K562 treated with DMSO at 1 percent for 48 hours (cell line): ENCODE data around the gene FGF2. TPM values are rescaled to one million over a fixed set of nuclear protein-coding genes. Genes with fewer than 3 reads are reported as not detected.

Source experiments
- total RNA-seq: library from RNA; unstranded; fragments of 300-600 nt; gene quantifications from 2 replicates; pipeline ENCODE4 v1.2.3, GENCODE V29; 2022; ENCODE audit warnings: low replicate concordance; ENCODE audit errors: extremely low read depth

The FGF2 gene
- total RNA-seq, result not detected in 2 replicates

DNA sequence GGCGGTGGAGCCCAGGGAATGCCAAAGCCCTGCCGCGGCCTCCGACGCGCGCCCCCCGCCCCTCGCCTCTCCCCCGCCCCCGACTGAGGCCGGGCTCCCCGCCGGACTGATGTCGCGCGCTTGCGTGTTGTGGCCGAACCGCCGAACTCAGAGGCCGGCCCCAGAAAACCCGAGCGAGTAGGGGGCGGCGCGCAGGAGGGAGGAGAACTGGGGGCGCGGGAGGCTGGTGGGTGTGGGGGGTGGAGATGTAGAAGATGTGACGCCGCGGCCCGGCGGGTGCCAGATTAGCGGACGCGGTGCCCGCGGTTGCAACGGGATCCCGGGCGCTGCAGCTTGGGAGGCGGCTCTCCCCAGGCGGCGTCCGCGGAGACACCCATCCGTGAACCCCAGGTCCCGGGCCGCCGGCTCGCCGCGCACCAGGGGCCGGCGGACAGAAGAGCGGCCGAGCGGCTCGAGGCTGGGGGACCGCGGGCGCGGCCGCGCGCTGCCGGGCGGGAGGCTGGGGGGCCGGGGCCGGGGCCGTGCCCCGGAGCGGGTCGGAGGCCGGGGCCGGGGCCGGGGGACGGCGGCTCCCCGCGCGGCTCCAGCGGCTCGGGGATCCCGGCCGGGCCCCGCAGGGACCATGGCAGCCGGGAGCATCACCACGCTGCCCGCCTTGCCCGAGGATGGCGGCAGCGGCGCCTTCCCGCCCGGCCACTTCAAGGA, at the start of gene FGF2:
TSS of gene FGF2 (plus strand) at position 279 of the 705 bp plus-strand sequence. CDS start at position 623, 344 bp downstream.

DNA sequence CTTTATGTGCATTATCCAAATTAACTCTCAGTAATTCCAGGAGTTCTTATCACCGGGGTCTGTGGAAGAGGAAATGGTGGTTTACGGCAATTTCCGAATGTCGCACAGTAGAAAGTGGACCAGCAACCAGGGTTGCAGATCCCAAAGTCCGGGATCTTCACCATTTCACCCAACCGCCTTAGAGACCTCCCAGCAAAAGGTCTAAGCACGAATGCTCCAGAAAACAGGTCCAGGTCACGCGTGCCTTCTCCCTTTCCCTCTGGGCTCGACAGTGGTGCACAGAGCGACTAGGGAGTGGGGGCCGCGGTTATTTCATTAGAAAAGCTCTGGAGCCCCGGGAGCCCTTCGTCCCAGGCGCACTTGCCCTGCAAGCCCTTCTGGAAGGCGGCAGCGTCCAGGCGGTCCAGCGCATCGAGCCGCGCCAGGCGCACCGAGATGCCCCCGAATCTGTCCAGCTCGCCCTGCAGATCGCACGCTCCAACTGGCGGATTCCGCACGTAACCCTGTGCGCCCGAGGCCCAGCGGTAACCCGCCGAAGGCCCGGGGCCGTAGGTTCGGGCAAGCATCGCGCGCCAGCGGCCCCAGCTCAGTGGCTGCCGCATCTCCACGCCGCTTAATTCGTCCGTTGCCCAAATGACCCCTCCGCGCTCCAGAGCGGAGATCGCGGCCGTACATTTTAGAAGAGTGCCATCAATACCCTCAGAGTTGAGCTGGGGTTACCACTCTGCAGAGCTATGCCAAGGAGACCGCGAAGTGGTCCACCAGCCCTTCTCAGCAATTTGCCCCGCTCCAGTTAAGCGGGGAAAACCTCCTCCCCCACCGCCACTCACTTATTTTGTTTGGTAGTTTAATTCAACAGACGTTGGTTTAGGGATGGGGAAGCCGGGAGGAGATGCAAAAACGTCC, 95.6 kb downstream of the FGF2 start, which contains the start of gene NUDT6:
TSS of gene NUDT6 (minus strand) at position 627 of the 906 bp plus-strand sequence. CDS start at position 602, 25 bp downstream.

Other genes with a start within 250 kb of the FGF2 start
- gene IL21, start 205.8 kb upstream of the FGF2 start, total RNA-seq, result not detected in 2 replicates
- not detected in 2 replicates for gene BBS12, start 94.1 kb upstream of the FGF2 start, total RNA-seq
- not detected in 2 replicates for gene NUDT6, start 95.8 kb downstream of the FGF2 start, total RNA-seq